NCI-H1048 (cell line): ENCODE measurements around the gene PTCH1.

Experiments
- DNase-seq: peaks from one replicate; lab custom pipeline; 2025; lab: John Stamatoyannopoulos, UW

PTCH1 gene

GRCh38 chr9:95516734-95517558, at the start of gene PTCH1:
TSS of gene PTCH1 (minus strand) at chr9:95516971.
- DNase-seq: no peak

GRCh38 chr9:95565982-95566381, 49.2 kb upstream of the PTCH1 start:
- no peak for DNase-seq

- DNase-seq: no peak
These were observed 45.1 kb upstream of the PTCH1 start for GRCh38 chr9:95561913-95562312.

- no peak for DNase-seq
These were observed 40.4 kb upstream of the PTCH1 start for GRCh38 chr9:95557142-95557541.

GRCh38 chr9:95556521-95556920, 39.8 kb upstream of the PTCH1 start:
- DNase-seq: no peak

- DNase-seq: no peak
These were observed 36.2 kb upstream of the PTCH1 start for GRCh38 chr9:95552814-95553546.

GRCh38 chr9:95552255-95552654, 35.5 kb upstream of the PTCH1 start:
- no peak for DNase-seq

- no peak for DNase-seq
These were observed 34.6 kb upstream of the PTCH1 start for GRCh38 chr9:95551406-95551805.

- no peak for DNase-seq
These were observed 29.2 kb upstream of the PTCH1 start for GRCh38 chr9:95545831-95546567.

- no peak for DNase-seq
These were observed 17.4 kb upstream of the PTCH1 start for GRCh38 chr9:95533996-95534680.

GRCh38 chr9:95529910-95530309, 13.1 kb upstream of the PTCH1 start:
- DNase-seq: no peak

GRCh38 chr9:95528908-95529502, 12.2 kb upstream of the PTCH1 start:
- no peak for DNase-seq

- DNase-seq: no peak
These were observed 6.2 kb upstream of the PTCH1 start for GRCh38 chr9:95522871-95523370.

GRCh38 chr9:95521699-95522098, 4.9 kb upstream of the PTCH1 start:
- no peak for DNase-seq

GRCh38 chr9:95517559-95518425, 1.0 kb upstream of the PTCH1 start:
- no peak for DNase-seq

GRCh38 chr9:95516221-95516733, 494 bp downstream of the PTCH1 start:
- DNase-seq: no peak

- no peak for DNase-seq
These were observed 1.3 kb downstream of the PTCH1 start for GRCh38 chr9:95515272-95516113.

GRCh38 chr9:95514342-95514741, 2.4 kb downstream of the PTCH1 start:
- no peak for DNase-seq

GRCh38 chr9:95513711-95514110, 3.1 kb downstream of the PTCH1 start:
- DNase-seq: no peak
